ENCODE measurements around the gene SLC25A38.

Gene SLC25A38

GRCh38 chr3:39407259-39407629 lies 24.1 kb downstream of the SLC25A38 start:
- DNase-seq (ENCODE audit: extremely low read depth, low read depth): no peak
- peak overlapping the region; percentile 68 for H3K4me3 ChIP-seq (replicated peaks; ENCODE audit: low read depth, low read length)
- no peak for TF ChIP-seq CTCF (IDR thresholded peaks at IDR 0.05; ENCODE audit: low read depth, low read length, missing control alignments)

GRCh38 chr3:39407773-39408492 lies 24.8 kb downstream of the SLC25A38 start:
- H3K4me3 ChIP-seq (replicated peaks; ENCODE audit: low read depth, low read length): peak overlapping the region; percentile 68
- no peak for DNase-seq (ENCODE audit: extremely low read depth, low read depth)
- TF ChIP-seq CTCF (IDR thresholded peaks at IDR 0.05; ENCODE audit: low read depth, low read length, missing control alignments): no peak

- no peak for TF ChIP-seq CTCF (IDR thresholded peaks at IDR 0.05; ENCODE audit: low read depth, low read length, missing control alignments)
- peak overlapping the region; percentile 68 for H3K4me3 ChIP-seq (replicated peaks; ENCODE audit: low read depth, low read length)
- DNase-seq (ENCODE audit: extremely low read depth, low read depth): no peak
Measured at GRCh38 chr3:39408493-39409372, 25.6 kb downstream of the SLC25A38 start.

GRCh38 chr3:39409514-39410136 lies 26.5 kb downstream of the SLC25A38 start:
- no peak for TF ChIP-seq CTCF (IDR thresholded peaks at IDR 0.05; ENCODE audit: low read depth, low read length, missing control alignments)
- peak overlapping the region; percentile 68 for H3K4me3 ChIP-seq (replicated peaks; ENCODE audit: low read depth, low read length)
- no peak for DNase-seq (ENCODE audit: extremely low read depth, low read depth)

GRCh38 chr3:39410893-39411292 lies 27.7 kb downstream of the SLC25A38 start:
- no peak for TF ChIP-seq CTCF (IDR thresholded peaks at IDR 0.05; ENCODE audit: low read depth, low read length, missing control alignments)
- peak overlapping the region; percentile 68 for H3K4me3 ChIP-seq (replicated peaks; ENCODE audit: low read depth, low read length)
- no peak for DNase-seq (ENCODE audit: extremely low read depth, low read depth)

GRCh38 chr3:39412668-39413260 lies 29.6 kb downstream of the SLC25A38 start:
- DNase-seq (ENCODE audit: extremely low read depth, low read depth): no peak
- H3K4me3 ChIP-seq (replicated peaks; ENCODE audit: low read depth, low read length): no peak overlapping the region
- TF ChIP-seq CTCF (IDR thresholded peaks at IDR 0.05; ENCODE audit: low read depth, low read length, missing control alignments): no peak
